HFFc6 (cell line): ENCODE results near the gene KLK5. TPM values are rescaled to one million over a fixed set of nuclear protein-coding genes. Genes with fewer than 3 reads are reported as not detected.

Experiments
- DNase-seq: peaks from one replicate; pipeline ENCODE4 v3.0.0-alpha.2; 2018
- H3K27ac Mint-ChIP-seq: 2 replicates; pipeline ENCODE4 v1.8.0; 2020; ENCODE audit warnings: mild to moderate bottlenecking, mixed read lengths
- H3K27me3 Mint-ChIP-seq: 2 replicates; pipeline ENCODE4 v1.8.0; 2021; ENCODE audit warnings: mild to moderate bottlenecking, moderate library complexity, mixed read lengths; ENCODE audit not compliant: insufficient read depth
- H3K36me3 Mint-ChIP-seq: 2 replicates; pipeline ENCODE4 v1.8.0; 2021; ENCODE audit warnings: low read depth, mixed read lengths
- H3K4me1 Mint-ChIP-seq: 2 replicates; pipeline ENCODE4 v1.8.0; 2020; ENCODE audit warnings: low read depth, mixed read lengths
- H3K4me3 Mint-ChIP-seq: 2 replicates; pipeline ENCODE4 v1.8.0; 2020; ENCODE audit warnings: mild to moderate bottlenecking, moderate library complexity, mixed read lengths
- H3K9me3 Mint-ChIP-seq: 2 replicates; pipeline ENCODE4 v1.8.0; 2020; ENCODE audit warnings: mild to moderate bottlenecking, mixed read lengths
- total RNA-seq, 6 experiments: library from RNA; stranded (reverse); fragmentation: NEBNext Ultra II Directional; extraction: Animal tissue kit (Norgen Biotek cat#: 25700); gene quantifications; 2 replicates in 1 of 6; 3 replicates in 5 of 6; pipeline ENCODE4 v1.2.3, GENCODE V29; 2021
- TF ChIP-seq, protein P1 (sequence below): fragments of 200-600 bp; sonication (generic); IDR thresholded peaks from 2 replicates; pipeline ENCODE4 v1.5.0; 2021; ENCODE audit warnings: antibody characterized with exemption, mild to moderate bottlenecking

The KLK5 gene
- total RNA-seq, 6 experiments from 2014 or later: not detected

DNA sequence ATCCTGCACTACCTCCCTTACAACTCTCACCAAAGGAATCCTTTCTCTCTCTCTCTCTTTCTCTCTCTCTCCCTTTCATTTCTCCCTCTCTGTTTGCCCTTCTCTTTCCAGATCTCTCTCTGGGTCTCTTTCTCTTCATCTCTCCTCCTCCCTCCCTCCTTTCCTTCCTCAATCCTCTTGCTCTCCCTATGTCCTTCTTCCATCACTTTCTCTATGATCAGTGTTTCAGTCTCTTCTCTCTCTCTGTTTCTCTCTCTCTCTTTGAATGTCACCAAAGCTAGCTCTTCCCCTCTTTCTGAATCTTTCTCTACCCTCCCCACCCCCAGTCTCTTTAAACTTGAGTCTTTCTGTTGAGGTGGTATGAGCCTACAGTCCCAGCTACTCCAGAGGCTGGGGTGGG is 21.8 kb downstream of the KLK5 start:
- H3K4me1 Mint-ChIP-seq: peaks cover 14% of the 10 kb centered on the region
- TF ChIP-seq, protein P1, sequence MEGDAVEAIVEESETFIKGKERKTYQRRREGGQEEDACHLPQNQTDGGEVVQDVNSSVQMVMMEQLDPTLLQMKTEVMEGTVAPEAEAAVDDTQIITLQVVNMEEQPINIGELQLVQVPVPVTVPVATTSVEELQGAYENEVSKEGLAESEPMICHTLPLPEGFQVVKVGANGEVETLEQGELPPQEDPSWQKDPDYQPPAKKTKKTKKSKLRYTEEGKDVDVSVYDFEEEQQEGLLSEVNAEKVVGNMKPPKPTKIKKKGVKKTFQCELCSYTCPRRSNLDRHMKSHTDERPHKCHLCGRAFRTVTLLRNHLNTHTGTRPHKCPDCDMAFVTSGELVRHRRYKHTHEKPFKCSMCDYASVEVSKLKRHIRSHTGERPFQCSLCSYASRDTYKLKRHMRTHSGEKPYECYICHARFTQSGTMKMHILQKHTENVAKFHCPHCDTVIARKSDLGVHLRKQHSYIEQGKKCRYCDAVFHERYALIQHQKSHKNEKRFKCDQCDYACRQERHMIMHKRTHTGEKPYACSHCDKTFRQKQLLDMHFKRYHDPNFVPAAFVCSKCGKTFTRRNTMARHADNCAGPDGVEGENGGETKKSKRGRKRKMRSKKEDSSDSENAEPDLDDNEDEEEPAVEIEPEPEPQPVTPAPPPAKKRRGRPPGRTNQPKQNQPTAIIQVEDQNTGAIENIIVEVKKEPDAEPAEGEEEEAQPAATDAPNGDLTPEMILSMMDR: no peak
- H3K36me3 Mint-ChIP-seq: no peaks in the 10 kb centered on the region
- H3K27me3 Mint-ChIP-seq: peaks cover 15% of the 10 kb centered on the region
- no peak overlapping the region for H3K27ac Mint-ChIP-seq
- no peak overlapping the region for H3K4me3 Mint-ChIP-seq
- no peak for DNase-seq
- H3K9me3 Mint-ChIP-seq: no peaks in the 10 kb centered on the region

DNA sequence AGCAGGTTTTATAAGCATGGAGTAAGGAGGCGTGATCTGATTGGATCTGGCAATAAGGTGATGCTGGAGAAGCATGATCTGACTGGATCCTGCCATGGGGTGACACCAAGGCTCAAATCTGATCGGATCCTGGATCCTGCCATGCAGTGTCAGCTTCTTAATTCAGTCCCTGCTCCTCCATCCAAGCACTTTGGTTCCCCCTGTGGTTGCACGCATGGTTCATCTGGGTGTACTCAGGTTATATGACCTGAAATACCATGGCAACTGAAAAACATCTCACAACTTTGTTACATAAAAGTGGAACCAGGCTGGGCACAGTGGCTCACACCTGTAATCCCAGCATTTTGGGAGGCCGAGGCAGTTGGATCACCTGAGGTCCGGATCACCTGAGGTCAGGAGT is 24.0 kb downstream of the KLK5 start:
- DNase-seq: no peak
- Mint-ChIP-seq H3K4me1 (peaks cover 8% of the 10 kb centered on the region), H3K4me3 (no peak overlapping the region), H3K27me3 (peaks cover 17% of the 10 kb centered on the region), H3K36me3 (no peaks in the 10 kb centered on the region), H3K27ac (no peak overlapping the region), H3K9me3 (no peaks in the 10 kb centered on the region)
- TF ChIP-seq, protein P1: no peak

DNA sequence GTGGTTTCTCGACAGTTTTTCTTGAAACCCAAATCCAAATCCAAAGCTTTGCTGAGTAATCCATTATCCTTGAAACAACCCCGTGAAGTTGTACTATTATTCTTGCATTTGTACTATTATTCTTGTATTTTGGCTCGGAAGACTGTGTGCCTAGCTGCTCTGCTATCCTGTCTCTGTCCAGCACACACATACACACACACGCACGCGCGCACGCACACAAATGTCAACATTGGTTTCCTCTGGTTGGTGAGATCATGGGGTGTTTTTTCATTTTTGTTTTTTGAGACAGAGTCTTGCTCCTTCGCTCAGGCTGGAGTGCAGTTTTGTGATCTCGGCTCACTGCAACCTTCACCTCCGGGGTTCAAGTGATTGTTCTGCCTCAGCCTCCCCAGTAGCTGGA is 26.7 kb downstream of the KLK5 start:
- Mint-ChIP-seq H3K4me3 (no peak overlapping the region), H3K27ac (no peak overlapping the region), H3K9me3 (no peaks in the 10 kb centered on the region), H3K27me3 (peaks cover 17% of the 10 kb centered on the region), H3K36me3 (no peaks in the 10 kb centered on the region), H3K4me1 (peaks cover 7% of the 10 kb centered on the region; the same call in 1 of the 2 replicates)
- TF ChIP-seq, protein P1: no peak
- DNase-seq: no peak

DNA sequence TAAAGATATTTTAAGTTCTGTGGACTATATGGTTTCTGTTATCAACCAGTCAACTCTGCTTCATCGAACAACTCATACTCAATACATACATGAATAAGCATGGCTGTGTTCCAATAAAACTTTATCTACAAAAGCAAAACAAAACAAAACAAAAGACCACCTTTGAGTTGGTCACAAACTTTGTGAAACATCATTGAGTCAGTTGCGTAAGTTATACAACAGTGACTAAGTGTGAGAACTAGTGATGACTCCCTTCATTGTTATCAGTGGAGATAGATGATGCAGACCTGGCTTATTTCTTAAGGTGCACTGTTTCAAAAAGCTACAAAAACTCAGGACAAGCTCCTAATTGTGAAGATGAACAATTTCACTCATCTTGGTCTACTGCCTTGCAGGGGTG is 27.1 kb downstream of the KLK5 start:
- Mint-ChIP-seq H3K27me3 (peaks cover 18% of the 10 kb centered on the region), H3K9me3 (no peaks in the 10 kb centered on the region), H3K36me3 (no peaks in the 10 kb centered on the region), H3K4me3 (no peak overlapping the region), H3K27ac (no peak overlapping the region), H3K4me1 (peaks cover 7% of the 10 kb centered on the region; the same call in 1 of the 2 replicates)
- TF ChIP-seq, protein P1: no peak
- DNase-seq: no peak

DNA sequence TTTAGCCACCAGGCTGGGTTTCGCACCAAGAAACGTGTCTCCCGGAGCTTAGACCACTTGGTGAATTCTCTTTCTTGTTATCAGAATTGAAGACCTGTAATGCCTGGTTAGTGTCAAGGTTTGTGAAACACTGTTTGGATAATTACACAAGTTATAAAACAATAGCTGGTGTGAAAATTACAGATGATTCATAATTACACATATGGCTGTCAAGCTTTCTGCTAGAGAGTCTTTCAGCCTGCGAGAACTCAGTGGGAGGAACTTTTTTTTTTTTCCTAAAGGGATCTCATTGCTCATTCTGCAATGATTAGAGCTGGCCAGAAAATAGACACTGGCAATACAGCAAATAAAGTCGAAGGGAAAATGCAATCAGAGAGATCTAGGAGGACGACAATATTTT is 28.3 kb downstream of the KLK5 start:
- Mint-ChIP-seq H3K9me3 (no peaks in the 10 kb centered on the region), H3K4me1 (peaks cover 7% of the 10 kb centered on the region; the same call in 1 of the 2 replicates), H3K27me3 (peaks cover 24% of the 10 kb centered on the region), H3K27ac (no peak overlapping the region), H3K36me3 (no peaks in the 10 kb centered on the region), H3K4me3 (no peak overlapping the region)
- TF ChIP-seq, protein P1: no peak
- no peak for DNase-seq

DNA sequence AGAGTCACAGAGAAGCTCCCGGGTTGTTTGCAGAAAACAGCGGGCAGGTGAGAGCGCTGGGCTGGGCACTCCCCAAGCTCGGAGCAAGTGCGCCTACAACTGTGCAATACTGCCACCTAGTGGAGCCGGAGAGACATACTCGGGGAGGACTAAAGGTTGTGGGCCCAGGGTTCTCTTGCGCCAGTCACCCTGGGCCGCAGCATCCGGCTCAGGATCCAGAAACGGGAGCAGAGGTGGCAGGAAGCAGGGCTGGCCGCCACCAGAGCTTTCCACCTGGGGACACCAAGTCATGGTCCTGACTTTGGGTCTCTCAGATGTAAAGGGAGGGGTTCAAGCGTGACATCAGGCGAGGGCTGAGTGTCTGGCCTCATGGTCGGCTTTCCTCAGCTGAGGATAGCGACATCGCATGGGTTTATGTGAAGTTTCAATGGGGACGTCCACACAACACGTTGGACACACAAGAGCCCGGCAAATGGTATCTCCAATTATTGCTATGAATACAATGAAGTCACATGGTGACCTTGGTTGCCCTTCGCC is 30.5 kb downstream of the KLK5 start:
- Mint-ChIP-seq H3K27me3 (peaks cover 25% of the 10 kb centered on the region), H3K27ac (no peak overlapping the region), H3K9me3 (no peaks in the 10 kb centered on the region), H3K4me1 (peaks cover 7% of the 10 kb centered on the region; the same call in 1 of the 2 replicates), H3K4me3 (no peak overlapping the region), H3K36me3 (no peaks in the 10 kb centered on the region)
- TF ChIP-seq, protein P1: peak; percentile 94
- peak; percentile 55 for DNase-seq
